SU-DHL-6 (cell line): ENCODE results near the gene DLG2.

Source experiments
- EZH2phosphoT487 ChIP-seq: fragments of 200-600 bp; sonication (generic), shearing (Covaris generic); conservative IDR thresholded peaks from 2 replicates; pipeline ENCODE4 v1.6.1; 2018; ENCODE audit warnings: mild to moderate bottlenecking, antibody characterized with exemption, low read length, moderate library complexity, mixed read lengths
- TF ChIP-seq, protein P1 (sequence below): fragments of 200-600 bp; sonication (generic); IDR thresholded peaks from one replicate; pipeline ENCODE4 v1.5.1; 2017; ENCODE audit warnings: antibody characterized with exemption, mild to moderate bottlenecking, low read length, moderate library complexity; ENCODE audit not compliant: insufficient read depth, poor library complexity, severe bottlenecking

DNA sequence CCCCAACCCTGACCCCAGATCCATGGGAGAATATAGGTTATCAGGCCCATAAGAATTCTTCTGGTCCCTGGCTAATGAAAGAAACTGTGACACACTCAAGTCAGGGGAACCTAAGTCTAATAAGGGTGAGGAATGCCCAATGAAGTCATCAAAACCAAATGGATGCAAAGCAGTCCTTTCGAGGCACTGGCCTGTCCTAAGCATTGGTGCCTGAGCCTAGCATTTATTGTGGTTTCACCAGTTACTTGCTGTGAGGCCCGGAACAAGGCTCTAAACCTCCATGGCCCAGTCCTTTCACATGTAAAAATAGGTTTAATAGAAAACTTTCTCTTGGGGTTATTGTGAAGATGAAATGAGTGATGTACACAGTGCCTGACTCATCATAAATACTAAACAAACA is 712.6 kb downstream of the DLG2 start:
- TF ChIP-seq, protein P1, sequence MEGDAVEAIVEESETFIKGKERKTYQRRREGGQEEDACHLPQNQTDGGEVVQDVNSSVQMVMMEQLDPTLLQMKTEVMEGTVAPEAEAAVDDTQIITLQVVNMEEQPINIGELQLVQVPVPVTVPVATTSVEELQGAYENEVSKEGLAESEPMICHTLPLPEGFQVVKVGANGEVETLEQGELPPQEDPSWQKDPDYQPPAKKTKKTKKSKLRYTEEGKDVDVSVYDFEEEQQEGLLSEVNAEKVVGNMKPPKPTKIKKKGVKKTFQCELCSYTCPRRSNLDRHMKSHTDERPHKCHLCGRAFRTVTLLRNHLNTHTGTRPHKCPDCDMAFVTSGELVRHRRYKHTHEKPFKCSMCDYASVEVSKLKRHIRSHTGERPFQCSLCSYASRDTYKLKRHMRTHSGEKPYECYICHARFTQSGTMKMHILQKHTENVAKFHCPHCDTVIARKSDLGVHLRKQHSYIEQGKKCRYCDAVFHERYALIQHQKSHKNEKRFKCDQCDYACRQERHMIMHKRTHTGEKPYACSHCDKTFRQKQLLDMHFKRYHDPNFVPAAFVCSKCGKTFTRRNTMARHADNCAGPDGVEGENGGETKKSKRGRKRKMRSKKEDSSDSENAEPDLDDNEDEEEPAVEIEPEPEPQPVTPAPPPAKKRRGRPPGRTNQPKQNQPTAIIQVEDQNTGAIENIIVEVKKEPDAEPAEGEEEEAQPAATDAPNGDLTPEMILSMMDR = no peak
- TF ChIP-seq EZH2phosphoT487 = no peak
